ENCODE measurements around the gene SPATA46.

Gene SPATA46

GRCh38 chr1:162390396-162391185 lies 13.9 kb upstream of the SPATA46 start:
- no peak for DNase-seq

GRCh38 chr1:162389971-162390370 lies 13.3 kb upstream of the SPATA46 start:
- no peak for DNase-seq

DNA sequence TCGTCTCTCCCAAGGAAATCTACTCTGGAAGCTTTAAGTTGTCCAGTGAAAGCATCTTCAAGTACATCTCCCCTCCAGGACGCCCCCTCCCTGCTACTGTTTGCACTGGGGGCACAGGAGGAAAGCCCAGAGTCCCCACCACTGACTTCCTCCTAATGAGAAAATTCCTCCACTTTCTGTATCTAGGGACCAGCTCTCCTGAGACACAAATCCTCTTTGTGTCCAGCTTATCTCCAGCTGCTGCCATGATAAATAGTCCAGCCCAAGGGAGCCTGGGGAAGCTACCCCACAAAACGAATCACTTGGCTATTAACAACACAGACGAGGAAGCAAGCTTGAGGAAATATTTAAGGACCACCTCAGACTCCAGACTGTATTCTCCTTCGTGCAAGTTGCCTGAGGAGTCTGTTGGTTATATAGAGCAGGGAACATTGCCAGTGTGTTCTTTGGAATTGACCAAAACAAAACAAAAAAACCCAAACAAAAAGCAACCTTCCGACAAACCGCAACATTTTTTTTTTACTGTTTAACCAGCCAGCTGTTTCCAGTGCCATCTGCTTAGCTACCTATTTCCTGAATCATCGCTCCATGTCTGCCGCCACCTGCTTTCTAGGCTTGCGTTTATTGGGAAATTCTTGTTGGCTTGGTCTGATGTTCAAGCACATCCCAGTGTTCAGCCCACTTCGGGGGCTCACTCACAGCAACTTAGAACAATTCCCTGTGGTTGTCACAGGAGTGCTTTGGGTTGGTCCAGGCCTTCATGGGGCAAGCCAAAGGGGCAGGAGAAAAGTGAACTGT lies 12.6 kb upstream of the SPATA46 start:
- DNase-seq, result no peak

DNA sequence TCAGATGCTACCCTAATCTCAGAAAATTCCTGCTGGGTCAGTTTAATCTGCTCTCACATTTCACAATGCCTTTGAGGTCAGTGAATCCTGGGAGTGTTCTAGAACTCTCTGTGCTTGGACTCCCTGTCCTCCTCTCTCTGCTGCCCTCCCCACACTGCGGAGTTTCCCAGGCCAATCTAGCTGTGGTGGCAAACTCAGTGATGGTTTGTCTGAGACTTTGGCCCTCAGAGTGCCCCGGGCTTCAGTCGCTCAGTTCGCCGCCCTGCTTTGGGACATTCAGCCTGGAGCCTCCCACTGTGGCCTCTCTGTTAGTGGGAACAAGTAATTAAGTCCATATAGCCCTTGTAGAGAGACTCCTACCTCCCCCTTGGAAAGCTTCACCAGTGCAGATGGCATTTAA lies 12.0 kb upstream of the SPATA46 start:
- no peak for DNase-seq

GRCh38 chr1:162388083-162388594 lies 11.5 kb upstream of the SPATA46 start:
- DNase-seq, result no peak

GRCh38 chr1:162387226-162388082 lies 10.8 kb upstream of the SPATA46 start:
- no peak for DNase-seq

GRCh38 chr1:162386292-162387225 lies 9.9 kb upstream of the SPATA46 start:
- DNase-seq, result no peak

DNA sequence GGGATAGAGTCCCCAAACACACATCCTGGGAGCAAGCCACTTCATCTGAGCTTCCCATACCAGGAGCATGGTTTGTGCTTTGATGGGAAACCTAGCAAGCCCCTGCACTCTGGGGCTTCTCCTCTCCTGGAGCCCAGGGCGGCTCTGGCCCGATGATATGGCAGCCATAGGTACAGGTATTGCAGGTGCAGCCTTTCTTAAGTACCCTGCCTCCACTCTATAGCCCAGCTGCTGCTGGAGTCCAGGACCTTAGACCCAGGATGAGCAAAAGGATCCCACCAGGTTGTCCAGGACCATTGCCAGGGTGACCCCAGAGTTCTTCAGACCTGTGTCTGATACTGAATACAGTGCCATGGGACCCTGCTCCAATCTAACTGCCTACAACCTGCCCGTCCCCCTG lies 9.0 kb upstream of the SPATA46 start:
- no peak for DNase-seq

- DNase-seq, result no peak
Measured at GRCh38 chr1:162385280-162385623, 8.6 kb upstream of the SPATA46 start.

DNA sequence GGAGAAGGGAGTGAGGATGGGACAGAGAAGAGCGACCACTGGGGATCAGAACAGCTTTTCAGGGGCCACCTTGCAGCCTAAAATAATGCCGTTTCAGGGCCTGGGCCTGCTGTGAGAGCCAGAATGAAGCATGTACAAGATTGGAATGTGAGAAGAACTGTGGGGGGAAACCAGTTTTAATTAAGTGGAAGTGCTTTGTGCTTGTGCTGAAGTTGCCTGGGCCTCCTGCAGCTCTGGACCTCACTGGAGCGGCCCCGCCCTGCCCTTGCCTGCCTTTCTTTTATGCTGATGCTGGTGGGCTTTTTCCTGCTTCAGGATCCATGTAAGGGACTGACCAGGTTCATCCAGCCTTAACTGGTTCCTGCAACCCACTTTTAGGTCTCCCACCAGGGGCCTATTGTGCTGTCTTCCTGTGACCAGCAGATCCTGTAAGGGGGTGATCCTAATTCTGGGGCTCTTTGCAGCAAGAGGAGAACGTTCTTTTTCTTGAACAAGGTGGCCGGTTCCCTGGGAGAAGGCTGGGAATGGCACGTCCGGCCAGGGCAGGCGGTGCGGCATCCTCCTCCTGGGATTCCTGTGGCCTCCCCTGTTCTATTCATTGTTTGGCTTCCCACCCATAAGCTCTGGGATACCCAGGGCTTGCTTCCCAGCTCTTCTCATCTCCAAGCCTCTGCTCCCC lies 8.1 kb upstream of the SPATA46 start:
- no peak for DNase-seq

- no peak for DNase-seq
Measured at GRCh38 chr1:162384116-162384515, 7.5 kb upstream of the SPATA46 start.

DNA sequence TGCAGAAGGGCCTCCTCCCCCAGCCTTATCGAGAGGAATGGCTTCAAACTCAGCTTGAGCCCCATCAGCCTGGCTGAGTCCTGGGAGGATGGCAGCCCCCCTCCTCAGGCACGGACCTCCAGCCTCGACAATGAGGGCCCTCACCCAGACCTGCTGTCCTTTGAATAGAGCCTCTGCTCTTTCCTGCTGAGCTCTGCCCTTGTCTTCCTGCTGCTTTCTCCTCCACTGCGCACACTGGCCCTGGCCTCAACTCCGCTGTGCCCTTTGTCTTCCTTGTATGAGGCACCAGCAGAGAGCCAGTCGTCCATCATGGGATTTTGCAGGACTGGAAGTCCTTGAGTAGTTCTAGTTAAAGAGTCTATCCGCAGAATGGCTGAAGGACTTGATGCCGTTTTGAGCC lies 6.9 kb upstream of the SPATA46 start:
- DNase-seq, result no peak

DNA sequence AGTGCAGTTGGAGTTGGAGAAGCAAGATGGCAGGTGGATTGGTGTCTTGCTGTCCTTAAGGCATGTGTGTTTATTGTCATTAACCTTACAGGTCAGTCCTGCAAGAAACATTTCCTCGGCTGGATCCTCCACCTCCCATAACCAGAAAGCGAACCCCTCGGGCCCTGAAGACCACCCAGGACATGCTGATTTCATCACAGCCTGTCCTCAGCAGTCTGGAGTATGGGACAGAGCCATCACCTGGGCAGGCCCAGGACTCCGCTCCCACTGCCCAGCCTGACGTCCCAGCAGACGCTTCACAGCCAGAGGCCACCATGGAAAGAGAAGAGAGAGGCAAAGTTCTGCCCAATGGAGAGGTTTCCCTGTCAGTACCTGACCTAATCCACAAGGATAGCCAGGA lies 6.4 kb upstream of the SPATA46 start:
- no peak for DNase-seq

DNA sequence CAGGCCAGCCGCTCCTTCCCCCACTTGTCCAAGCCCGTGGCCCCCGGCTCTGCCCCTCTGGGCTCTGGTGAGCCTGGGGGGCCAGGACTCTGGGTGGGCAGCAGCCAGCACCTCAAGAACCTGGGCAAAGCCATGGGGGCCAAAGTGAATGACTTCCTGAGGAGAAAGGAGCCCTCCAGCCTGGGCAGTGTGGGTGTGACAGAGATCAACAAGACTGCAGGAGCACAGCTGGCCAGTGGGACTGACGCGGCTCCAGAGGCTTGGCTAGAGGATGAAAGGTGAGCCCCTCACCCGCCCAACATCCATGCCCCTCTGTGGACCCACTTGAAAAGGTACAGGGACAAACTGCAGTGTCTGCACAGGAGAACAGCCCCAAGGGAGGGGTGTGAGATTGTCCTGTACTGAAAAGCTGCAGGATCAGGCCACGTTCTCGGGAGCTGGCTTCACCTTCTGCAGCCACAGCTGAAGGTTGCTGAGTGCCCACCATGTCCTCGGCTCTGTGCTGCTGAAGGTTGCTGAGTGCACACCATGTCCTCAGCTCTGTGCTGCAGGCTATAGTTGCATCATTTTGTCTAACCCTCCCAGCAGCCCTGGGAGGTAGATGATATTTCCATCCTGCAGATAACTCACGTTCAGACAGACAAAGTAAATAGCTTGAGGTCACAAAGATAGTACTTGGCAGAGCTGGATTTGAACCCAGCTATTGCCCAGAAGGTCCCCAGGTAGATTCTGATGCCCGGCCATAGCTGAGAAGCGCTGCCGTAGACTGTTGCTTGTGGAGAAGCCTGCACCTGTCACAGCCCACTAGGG lies 5.5 kb upstream of the SPATA46 start:
- DNase-seq, result no peak

GRCh38 chr1:162381383-162381782 lies 4.7 kb upstream of the SPATA46 start, which contains the start of gene C1orf226:
Gene C1orf226 (plus strand): TSS chr1:162381728. CDS start chr1:162381902, 174 bp downstream.
- DNase-seq, result no peak

DNA sequence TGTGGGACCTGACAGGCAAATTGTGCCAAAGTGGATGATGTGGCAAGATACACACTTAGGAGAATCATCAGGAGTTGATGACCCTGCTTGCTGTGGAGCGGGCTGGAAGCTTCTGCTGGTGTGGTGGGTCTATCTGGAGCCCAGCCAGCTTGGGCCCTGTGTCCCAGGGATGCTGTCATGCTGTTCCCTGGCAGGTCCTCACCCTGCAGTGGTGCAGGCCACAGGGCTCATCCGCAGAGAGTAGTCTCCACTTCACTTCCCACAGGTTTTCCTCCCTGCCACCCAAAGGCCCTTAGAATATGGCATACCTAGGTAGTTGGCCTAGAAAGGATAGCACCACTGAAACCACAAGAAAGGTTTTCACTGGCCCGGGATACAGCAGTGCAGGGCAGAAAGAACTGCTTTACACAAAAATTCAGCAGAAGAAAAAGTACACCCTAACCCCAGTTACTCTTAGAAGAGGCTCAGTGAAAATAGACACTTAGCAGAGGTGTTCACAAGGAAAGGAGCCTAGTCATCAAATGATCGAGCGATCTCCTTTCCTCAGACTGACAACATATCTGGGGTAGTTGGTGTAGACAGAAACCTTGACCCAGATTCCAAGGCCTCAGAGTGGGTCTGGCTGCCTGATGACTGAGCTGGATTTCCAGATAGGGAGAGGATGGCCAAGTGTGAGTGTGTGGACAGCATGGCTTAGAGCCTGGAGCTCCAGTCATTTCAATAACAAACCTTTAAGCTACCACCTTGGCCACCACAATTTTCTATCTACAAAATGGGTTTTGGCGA lies 3.6 kb upstream of the SPATA46 start:
- DNase-seq, result no peak

- DNase-seq, result no peak
Measured at GRCh38 chr1:162375463-162375862, 1.2 kb downstream of the SPATA46 start.

- no peak for DNase-seq
Measured at GRCh38 chr1:162374406-162374805, 2.2 kb downstream of the SPATA46 start.

DNA sequence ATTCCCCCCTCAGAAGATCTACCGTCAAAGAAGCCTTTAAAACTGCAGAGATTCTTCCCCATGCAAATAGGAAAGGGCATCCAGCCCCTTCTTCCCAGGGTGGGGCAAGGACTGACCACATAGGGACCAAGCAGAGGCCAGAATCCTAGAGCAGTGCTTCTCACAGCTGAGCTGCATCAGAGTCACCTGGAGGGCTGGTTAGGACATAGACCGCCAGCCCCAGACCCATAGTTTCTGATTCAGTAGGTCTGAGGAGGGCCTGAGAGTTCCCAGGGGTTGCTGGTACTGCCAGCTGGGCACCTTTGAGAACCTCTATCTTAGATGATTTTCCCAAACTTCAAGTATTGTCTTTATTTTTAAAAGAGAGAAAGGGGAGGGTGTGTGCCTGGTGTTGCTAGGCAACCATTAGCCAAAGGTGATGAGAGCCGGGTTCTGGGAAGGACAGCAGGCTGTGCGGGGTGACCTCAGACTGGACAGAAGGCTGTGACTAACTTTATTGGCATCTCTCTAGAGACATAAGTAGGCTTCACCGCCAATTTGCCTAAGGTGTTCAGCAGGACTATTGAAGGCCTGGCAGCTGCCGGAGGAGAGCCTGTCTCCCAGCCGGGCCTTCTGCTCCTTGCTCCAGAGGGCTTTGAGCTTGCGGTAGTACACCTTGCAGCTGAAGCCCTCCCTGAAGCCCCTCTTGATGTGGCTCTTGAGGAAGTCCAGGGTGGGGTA lies 3.0 kb downstream of the SPATA46 start:
- DNase-seq, result no peak

Measured in CD4-positive, alpha-beta T cell treated with Interleukin-12 subunit alpha and Interleukin-12 subunit beta, for 1 hour (primary cell).